GM20431 (cell line): Measurements from ENCODE around the gene CCDC86.

Experiments used
- in situ Hi-C: fragments of 300-500 bp; cut with MseI, MboI; formaldehyde crosslinking; loops from one replicate; pipeline ENCODE4 v1.15.0; 2020; ENCODE audit warnings: low sequenced_read_pairs; ENCODE audit not compliant: unreplicated experiment

CCDC86 gene

DNA sequence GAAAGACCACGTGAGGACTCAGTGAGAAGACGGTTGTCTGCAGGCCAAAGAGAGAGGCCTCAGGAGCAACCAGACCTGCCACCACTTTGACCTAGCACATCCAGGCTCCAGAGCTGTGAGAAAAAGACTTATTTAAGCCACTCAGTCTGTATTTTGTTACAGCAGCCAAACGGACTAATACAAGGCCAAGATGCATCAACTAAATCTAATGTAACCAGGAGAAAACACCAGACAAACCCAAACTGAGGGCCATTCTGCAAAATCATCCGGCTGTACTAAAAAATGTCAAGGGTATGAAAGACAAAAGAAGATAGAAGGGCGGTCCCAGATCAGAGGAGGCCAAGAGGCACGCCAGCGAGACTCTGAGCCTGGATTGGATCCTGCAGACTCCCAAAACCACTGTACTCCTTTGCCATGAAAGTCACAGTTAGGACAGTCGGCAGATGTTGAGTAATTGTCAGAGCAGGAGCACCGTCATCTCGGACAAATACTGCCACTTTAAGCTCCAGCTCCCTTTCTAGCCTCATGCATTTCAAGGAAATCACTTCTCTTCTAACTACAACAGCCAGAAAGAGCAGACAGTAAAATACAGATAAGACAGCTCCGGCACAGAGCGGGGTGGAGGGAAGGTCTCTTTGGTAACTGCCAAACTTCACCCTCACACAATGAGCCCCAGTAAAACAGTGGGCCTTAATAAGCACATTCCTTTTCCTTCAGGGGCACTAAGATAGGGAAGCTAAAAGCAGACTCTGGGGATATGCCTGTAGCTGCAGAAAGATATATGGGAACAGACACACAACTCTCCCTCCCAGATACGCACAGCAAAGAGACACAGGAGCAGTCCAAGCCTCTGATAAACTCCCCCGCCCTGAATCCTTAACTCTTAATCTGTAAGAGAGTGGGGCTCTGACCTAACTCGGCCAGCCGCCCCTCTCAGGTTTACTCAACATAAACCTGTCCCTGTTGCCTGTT lies 21.9 kb downstream of the CCDC86 start:
- in situ Hi-C loops = no loop called here

DNA sequence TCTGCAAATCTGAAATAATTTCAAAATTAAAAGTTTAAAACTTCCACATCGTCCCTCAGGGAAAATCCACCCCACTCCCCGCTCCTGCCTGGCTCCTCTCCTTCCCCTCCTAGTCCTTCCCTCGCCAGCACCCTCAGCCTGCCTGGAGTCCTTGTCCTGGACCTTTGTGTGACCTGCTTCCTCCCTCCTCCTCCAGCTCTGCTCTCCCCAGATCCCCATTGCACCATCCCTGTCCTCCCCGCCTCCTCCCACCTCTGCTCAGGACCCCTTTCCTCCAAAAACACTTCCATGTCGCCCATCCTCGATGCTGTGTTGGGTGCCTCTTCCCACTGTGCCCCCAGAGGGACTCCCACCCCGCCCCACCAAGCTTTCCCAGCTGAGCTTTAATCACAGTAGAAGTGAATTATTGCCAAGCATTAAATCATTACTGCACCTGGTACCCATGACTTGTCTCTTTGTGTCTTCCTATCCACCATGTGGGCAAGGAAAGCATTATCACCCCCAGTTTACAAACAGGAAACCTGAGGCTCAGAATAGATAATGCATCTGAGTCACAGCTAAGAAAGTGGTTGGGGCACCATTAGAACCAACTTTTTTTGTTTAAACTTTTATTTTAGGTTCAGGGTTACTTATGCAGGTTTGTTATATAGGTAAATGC lies 23.1 kb downstream of the CCDC86 start:
- in situ Hi-C loops = no loop called here

DNA sequence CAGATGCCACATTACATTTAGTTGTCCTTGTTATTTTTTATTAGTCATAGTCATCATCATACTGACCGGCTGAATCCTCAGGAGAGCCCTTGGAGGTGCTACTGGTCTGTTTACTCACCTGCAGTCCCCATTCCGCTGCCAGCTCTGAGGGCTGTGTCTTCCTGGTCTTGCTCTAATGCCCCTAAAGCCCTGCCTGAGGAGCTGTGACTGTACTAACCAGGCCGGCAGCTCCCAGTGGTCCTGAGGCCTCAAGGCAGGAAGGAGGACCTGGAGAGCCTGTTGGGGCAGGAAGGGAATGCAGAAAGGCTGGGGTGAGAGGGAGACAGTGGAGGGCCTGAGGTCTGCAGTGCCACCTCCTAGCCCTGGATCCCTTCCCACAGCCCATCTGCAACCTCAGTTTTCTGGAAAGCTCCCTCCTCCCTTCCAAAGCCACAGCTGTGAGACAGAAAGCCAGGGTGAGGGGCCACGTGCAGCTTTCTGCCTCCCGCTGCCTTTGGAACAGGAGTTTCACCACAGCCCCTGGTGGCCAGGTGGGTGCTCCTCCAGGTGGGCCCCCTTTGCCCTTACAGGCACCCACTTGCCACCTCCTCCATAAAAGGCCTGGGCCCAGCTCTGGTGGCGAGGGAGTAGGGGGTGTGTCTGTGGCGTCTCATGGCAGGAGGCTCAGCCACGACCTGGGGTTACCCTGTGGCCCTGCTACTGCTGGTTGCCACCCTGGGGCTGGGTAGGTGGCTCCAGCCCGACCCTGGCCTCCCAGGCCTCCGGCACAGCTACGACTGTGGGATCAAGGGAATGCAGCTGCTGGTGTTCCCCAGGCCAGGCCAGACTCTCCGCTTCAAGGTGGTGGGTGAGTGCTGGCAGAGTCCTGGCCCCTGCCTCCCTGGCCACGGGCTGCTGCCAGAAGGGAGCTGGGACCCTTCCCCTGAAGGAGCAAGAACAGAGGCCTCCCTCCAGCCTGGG lies 25.3 kb downstream of the CCDC86 start, which contains the start of gene ZP1:
ZP1 (plus strand) TSS at position 632 of the 960 bp plus-strand sequence; CDS start at position 652, 20 bp downstream.
- in situ Hi-C loops = no loop called here

DNA sequence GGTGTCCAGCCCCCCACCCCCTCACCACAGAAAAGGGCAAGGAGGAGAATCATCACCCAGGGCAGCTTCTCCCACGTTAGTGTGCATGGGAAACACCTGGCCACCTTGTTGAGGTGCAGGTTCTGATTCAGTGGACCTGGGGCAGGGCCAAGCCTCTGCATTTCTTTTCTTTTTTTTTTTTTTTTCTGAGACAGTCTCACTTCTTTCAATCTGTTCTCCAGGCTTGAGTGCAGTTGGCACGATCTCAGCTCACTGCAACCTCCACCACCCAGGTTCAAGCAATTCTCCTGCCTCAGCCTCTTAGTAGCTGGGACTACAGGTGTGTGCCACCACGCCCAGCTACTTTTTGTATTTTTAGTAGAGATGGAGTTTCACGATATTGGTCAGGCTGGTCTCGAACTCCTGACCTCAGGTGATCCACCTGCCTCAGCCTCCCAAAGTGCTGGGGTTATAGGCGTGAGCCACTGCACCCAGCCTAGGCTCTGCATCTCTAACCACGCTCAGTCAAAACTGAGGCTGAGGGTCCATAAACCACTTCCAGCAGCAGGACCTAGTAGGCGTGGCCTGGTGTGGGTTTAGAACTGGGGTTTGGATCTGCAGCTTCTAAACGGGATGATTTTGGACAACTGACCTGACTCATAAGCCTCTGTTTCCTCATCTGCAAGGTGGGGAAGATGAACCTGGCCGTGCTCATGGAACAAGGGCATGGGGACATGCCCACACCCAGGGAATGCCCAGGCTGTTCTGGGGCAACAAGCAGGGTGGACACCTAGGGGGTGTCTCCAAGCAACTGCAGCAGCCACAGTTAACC lies 26.2 kb downstream of the CCDC86 start:
- in situ Hi-C loops = no loop called here

DNA sequence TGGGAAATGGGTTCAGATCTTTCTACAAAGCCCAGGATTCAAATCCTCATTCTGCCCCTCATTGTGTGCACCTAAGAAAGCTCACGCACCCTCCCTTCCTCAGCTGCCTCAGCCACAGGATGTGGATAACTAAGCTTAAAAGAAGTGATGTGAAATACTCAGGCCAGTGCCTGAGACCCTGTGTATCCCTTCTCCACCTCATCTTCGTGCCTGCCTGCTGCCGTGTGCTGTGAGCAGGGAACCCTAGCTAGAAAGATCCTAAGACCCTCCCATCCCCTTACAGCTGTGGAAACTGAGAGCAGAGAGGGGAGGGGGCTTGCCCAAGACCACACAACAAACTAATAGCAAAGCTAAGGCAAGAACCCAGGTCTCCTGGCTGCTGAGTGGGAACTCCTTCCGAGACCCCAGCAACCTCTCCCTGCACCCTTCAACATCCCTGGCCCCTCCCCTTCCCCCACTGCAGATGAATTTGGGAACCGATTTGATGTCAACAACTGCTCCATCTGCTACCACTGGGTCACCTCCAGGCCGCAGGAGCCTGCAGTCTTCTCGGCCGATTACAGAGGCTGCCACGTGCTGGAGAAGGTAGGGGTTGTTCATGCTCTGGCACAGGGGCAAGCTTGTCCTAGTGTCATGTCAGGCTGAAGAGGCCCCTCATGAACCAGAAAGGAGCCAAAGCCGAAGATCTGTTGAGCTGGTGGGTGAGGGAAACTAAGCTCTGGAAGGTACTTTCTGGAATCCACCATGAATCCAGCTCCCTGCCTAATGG lies 27.0 kb downstream of the CCDC86 start:
- in situ Hi-C loops = no loop called here

DNA sequence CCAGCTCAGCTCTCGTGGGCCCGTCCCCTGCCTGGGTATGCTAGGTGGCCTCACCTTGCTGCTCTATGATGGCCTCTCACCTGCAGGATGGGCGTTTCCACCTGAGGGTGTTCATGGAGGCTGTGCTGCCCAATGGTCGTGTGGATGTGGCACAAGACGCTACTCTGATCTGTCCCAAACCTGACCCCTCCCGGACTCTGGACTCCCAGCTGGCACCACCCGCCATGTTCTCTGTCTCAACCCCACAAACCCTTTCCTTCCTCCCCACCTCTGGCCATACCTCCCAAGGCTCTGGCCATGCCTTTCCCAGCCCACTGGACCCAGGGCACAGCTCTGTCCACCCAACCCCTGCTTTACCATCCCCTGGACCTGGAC lies 27.5 kb downstream of the CCDC86 start:
- in situ Hi-C loops = no loop called here

DNA sequence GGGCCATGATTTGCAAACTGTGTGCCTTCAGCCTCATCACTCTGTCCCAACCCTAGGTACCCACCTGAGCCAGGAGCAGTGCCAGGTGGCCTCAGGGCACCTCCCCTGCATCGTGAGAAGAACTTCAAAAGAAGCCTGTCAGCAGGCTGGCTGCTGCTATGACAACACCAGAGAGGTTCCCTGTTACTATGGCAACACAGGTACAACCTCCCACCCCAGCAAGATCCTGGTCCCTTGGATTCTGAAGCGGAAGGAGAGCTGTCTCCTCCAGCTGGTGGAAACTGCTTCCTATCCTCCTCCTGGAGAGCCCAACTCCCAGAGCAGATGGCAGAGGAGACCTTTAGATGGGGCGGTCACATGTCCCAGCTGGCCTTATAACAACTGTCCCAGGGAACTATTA lies 28.4 kb downstream of the CCDC86 start:
- in situ Hi-C loops = no loop called here

DNA sequence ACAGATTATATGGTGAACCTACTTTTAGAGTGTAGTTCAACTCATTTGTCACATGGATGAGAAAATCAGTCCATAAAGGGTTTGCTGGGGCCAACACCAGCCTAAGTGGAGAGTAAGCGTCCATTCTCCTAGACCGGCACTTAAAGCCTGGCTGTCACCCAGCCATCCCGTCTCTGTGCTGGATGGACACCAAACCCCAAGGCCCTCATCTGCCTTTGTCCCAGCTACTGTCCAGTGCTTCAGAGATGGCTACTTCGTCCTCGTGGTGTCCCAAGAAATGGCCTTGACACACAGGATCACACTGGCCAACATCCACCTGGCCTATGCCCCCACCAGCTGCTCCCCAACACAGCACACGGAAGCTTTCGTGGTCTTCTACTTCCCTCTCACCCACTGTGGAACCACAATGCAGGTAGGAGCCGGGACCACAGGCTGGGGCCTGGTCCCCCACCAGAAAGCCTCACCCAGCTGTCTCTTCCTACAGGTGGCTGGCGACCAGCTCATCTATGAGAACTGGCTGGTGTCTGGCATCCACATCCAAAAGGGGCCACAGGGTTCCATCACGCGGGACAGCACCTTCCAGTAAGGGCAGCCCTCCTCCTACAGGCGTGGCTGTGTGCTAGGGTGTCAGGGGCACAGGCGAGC lies 28.9 kb downstream of the CCDC86 start:
- in situ Hi-C loops = no loop called here

DNA sequence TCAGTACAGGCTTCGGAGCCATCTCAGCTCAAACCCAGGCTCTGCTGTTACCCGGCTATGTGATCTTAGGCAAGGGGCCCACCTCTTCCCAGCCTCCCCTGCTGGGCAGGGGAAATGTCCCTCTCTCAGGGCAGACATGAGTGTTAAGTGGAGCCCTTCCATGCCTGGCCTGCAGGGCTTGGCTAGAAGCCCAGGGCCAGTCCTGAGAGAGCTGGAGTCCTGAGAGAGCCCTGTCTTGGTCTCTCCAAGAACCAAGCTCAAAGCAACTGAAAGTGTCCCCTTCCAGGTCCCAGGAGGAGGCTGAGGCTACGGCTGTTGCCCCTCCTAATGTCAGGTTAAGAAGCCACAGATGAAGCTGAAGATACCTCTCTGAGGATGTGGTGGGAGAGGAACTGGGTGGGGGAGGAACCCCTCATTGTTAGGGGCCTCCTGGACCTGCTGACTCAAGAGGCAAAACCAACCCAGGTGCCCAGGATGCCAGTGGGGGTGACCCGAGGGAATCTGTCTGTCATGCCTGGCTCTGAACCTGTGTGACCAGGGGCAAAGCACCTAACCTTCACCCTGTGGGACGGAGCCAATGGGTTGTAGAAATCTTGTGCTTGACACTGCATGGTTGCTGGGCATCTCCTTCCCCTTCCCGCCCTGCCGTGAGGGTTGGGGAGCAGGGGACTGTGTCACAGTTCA lies 29.6 kb downstream of the CCDC86 start:
- in situ Hi-C loops = no loop called here

DNA sequence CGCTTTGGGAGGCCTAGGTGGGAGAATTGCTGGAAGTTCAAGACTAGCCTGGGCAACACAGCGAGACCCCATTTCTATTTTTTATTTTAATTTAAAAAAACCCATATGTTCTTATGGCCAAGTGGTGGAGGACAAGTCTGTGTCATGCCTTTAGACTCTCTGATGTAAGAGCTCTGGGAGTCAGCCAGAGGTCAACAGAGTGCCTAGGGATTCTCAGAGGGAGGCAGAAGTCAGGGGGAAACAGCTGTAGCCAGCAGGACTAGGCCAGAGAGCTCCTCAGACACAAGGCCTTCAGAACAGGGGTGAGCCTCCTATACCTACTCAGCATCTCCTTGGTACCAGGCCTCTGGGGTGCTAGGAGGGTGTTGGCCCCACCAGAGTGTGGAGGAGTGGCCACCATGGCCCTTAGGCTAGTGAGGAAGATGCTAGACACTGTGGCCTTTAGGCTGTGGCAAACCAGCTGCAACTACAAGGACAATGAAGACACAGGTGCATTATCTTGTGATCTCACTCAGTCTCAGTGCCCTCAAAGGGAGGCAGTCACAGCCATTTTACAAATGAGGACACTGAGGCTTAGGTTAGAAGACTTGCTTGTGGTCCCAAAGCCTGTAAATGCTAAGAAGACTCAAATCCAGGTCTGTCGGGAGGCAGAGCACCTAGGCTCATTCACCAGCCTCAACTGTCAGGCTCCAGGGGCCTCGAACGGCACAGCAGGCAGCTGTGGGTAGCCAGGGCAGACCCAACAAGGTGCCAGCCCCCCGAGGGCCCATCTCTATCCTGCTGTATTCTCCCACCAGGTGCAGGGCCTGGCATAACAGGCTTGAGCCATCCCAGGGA lies 30.4 kb downstream of the CCDC86 start:
- in situ Hi-C loops = no loop called here

DNA sequence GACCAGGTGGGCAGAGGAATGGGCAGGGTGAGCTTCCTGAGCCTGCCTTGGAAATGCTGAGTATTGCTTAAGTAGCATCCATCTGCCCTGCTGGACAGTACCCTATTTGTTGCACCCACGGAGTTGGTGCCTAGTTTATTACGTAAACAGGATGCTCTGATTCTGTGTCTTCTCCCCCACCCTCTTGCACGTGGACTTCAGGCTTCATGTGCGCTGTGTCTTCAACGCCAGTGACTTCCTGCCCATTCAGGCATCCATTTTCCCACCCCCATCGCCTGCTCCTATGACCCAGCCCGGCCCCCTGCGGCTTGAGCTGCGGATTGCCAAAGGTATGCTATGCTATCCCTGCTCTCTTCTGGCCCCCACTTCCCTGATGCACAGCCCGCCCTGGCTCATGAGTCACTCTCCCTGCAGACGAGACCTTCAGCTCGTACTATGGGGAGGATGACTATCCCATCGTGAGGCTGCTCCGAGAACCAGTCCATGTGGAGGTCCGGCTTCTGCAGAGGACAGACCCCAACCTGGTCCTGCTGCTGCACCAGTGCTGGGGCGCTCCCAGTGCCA lies 31.1 kb downstream of the CCDC86 start:
- in situ Hi-C loops = no loop called here

DNA sequence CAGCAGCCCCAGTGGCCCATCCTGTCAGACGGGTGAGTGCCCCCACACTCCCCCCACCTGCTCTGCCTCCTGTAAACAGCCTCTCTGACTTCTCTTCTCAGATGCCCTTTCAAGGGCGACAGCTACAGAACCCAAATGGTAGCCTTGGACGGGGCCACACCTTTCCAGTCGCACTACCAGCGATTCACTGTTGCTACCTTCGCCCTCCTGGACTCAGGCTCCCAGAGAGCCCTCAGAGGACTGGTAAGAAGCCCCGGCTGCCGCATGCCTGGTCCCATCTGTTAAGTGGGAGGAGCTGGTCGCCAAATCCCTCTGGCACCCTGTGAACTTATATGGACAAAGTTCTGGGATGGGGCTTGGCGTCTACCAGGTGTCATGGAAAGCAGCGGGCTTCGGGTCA lies 31.6 kb downstream of the CCDC86 start:
- in situ Hi-C loops = no loop called here

DNA sequence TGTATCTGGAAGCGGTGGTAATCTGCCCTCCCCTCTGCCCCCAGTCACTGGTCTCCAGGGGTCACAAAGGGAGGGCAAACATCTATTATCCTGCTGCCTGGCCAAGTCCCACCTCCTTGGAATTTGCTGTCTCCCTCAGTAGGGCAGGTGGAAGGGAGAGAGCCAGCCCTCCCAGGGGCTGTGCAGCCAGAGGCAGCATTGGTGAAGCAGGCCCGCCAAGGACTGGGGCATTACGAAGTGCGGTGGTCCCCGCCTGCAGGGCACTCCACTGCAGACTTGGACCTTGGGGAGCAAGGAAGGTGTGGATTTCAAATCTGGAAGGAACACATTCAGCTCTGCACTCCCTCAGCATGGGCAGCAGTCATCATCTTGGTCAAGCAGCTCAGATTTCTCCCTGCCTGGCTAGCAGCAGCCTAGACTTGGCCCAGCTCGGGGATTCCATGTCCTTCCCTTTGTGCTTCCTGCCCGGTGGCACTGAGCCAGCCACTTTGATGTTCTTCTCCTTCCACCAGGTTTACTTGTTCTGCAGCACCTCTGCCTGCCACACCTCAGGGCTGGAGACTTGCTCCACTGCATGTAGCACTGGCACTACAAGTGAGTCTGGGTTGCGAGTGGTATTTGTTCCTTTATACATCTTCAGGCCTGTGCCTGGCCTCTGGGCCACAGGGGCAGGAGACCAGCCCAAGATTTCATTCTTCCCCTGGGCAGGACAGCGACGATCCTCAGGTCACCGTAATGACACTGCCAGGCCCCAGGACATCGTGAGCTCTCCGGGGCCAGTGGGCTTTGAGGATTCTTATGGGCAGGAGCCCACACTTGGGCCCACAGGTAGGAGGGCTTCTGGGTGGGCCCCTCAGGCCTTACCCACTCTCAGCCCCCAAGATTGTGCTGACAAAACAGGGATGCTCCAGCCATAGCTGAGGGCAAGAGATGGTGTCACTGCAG lies 32.8 kb downstream of the CCDC86 start:
- in situ Hi-C loops = no loop called here

DNA sequence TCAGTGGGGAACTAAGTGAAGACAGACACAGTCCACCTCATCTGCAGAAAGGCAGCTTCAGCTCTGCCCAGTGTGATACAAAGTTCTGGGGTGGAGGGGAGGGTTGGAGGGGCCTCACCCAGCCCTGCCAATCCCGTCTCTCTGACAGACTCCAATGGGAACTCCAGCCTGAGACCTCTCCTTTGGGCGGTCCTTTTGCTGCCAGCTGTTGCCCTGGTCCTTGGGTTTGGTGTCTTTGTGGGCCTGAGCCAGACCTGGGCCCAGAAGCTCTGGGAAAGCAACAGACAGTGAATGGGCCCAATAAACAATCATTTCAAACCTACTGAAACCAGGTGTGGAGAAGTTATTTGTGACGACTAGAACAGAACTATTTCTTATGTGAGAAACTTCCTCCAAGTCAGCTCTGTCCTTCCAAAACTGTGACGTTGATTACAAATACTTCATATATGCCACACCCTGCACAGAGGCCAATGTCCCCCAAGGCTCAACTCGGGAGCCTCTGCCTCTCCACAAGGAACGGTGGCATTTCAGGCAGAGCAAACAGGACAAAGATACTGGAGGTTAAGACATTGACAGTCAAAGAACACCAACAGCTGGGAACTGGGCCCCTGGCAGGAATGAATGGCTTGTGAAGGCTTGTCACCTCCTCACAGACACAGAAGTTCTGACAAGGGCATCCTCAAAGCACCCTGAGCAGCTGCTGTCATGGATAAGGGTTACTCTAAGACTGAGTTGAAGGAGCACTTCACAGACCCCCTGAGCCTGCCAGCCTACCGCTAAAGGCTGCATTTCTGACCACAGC lies 33.7 kb downstream of the CCDC86 start:
- in situ Hi-C loops = no loop called here

DNA sequence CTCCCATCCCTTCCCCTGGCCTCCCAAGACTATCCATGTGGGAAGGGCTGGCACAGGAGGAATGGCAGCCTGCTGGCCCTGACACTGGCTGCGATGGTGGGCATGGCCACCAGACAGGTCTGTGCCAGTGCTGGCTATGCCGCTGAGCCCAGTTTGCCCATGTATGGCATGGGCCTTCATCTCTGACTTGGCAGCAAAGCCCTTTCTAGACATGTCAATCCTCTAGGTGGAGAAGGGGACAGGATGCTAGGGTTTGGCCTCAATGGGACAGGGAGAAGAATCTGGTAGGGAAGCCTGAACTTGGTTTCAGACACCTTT lies 34.2 kb downstream of the CCDC86 start:
- in situ Hi-C loops = no loop called here
